KOPT-K1 (cell line): ENCODE measurements around the gene USH1C.

Experiments used
- H3K27ac ChIP-seq: fragments of 200-600 bp; sonication (generic); 2 replicates; pipeline ENCODE4 v1.5.1; 2016; ENCODE audit warnings: antibody characterized with exemption, mild to moderate bottlenecking, low read depth, low read length; ENCODE audit not compliant: poor library complexity, severe bottlenecking
- H3K36me3 ChIP-seq: fragments of 200-600 bp; sonication (generic); 2 replicates; pipeline ENCODE4 v1.5.1; 2017; ENCODE audit warnings: antibody characterized with exemption, mild to moderate bottlenecking, low read length, moderate library complexity; ENCODE audit not compliant: insufficient read depth
- H3K9me3 ChIP-seq: fragments of 200-600 bp; sonication (generic); 2 replicates; pipeline ENCODE4 v1.5.1; 2017; ENCODE audit warnings: antibody characterized with exemption, low read length, mild to moderate bottlenecking; ENCODE audit not compliant: insufficient read depth, poor library complexity, severe bottlenecking

The USH1C gene

GRCh38 chr11:17528906-17529843, 15.0 kb downstream of the USH1C start:
- Histone ChIP-seq H3K27ac (no peak overlapping the region), H3K9me3 (no peaks in the 10 kb centered on the region), H3K36me3 (no peaks in the 10 kb centered on the region)

- Histone ChIP-seq H3K27ac (no peak overlapping the region), H3K36me3 (no peaks in the 10 kb centered on the region), H3K9me3 (no peaks in the 10 kb centered on the region)
These were observed 16.0 kb downstream of the USH1C start for GRCh38 chr11:17528181-17528691.

- H3K27ac ChIP-seq, result no peak overlapping the region
- no peaks in the 10 kb centered on the region for H3K36me3 ChIP-seq
- no peaks in the 10 kb centered on the region for H3K9me3 ChIP-seq
These were observed 16.6 kb downstream of the USH1C start for GRCh38 chr11:17527628-17527995.

- Histone ChIP-seq H3K27ac (no peak overlapping the region), H3K36me3 (no peaks in the 10 kb centered on the region), H3K9me3 (no peaks in the 10 kb centered on the region)
These were observed 17.1 kb downstream of the USH1C start for GRCh38 chr11:17526931-17527627.

- H3K27ac ChIP-seq, result no peak overlapping the region
- no peaks in the 10 kb centered on the region for H3K36me3 ChIP-seq
- H3K9me3 ChIP-seq, result no peaks in the 10 kb centered on the region
These were observed 17.9 kb downstream of the USH1C start for GRCh38 chr11:17526326-17526725.

- no peak overlapping the region for H3K27ac ChIP-seq
- H3K9me3 ChIP-seq, result no peaks in the 10 kb centered on the region
- no peaks in the 10 kb centered on the region for H3K36me3 ChIP-seq
These were observed 18.6 kb downstream of the USH1C start for GRCh38 chr11:17525570-17525969.

- Histone ChIP-seq H3K9me3 (no peaks in the 10 kb centered on the region), H3K36me3 (no peaks in the 10 kb centered on the region), H3K27ac (no peak overlapping the region)
These were observed 20.0 kb downstream of the USH1C start for GRCh38 chr11:17524221-17524620.

GRCh38 chr11:17522655-17523054, 21.6 kb downstream of the USH1C start:
- no peaks in the 10 kb centered on the region for H3K36me3 ChIP-seq
- no peak overlapping the region for H3K27ac ChIP-seq
- H3K9me3 ChIP-seq, result no peaks in the 10 kb centered on the region

- Histone ChIP-seq H3K36me3 (no peaks in the 10 kb centered on the region), H3K27ac (no peak overlapping the region), H3K9me3 (no peaks in the 10 kb centered on the region)
These were observed 22.9 kb downstream of the USH1C start for GRCh38 chr11:17521106-17521900.

- Histone ChIP-seq H3K9me3 (no peaks in the 10 kb centered on the region), H3K27ac (no peak overlapping the region), H3K36me3 (no peaks in the 10 kb centered on the region)
These were observed 24.9 kb downstream of the USH1C start for GRCh38 chr11:17519061-17519885.

GRCh38 chr11:17518366-17518765, 25.9 kb downstream of the USH1C start:
- H3K9me3 ChIP-seq, result no peaks in the 10 kb centered on the region
- H3K36me3 ChIP-seq, result no peaks in the 10 kb centered on the region
- no peak overlapping the region for H3K27ac ChIP-seq

- H3K27ac ChIP-seq, result no peak overlapping the region
These were observed 27.0 kb downstream of the USH1C start for GRCh38 chr11:17517186-17517585.

GRCh38 chr11:17516551-17517150, 27.6 kb downstream of the USH1C start:
- H3K27ac ChIP-seq, result no peak overlapping the region
- H3K9me3 ChIP-seq, result no peaks in the 10 kb centered on the region
- no peaks in the 10 kb centered on the region for H3K36me3 ChIP-seq

More at GRCh38 chr11:17517186-17517585, 27.0 kb downstream of the USH1C start:
- Histone ChIP-seq H3K9me3 (no peaks in the 10 kb centered on the region), H3K36me3 (no peaks in the 10 kb centered on the region)
